ENCODE measurements around the gene SPTSSB.

Gene SPTSSB

DNA sequence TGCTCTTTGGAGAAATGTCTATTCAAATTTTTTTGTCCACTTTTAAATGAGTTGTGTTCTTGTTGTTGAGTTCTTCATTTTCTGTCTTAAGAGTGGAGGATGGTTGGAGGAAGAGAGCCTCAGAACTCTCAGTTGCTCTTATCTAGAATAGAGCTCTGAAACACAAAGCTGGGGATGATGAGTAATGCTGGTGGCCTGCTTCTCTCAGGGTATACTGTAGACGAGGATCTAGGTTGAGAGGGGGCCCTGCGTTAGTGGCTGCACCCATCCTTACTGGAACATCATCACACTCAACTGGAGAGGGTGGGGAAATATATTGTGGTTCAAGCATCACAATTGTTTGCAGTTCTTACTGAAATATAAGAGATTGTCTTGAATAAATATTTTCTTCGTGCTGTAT is 1.8 kb downstream of the SPTSSB start:
- TF ChIP-seq, protein P1, sequence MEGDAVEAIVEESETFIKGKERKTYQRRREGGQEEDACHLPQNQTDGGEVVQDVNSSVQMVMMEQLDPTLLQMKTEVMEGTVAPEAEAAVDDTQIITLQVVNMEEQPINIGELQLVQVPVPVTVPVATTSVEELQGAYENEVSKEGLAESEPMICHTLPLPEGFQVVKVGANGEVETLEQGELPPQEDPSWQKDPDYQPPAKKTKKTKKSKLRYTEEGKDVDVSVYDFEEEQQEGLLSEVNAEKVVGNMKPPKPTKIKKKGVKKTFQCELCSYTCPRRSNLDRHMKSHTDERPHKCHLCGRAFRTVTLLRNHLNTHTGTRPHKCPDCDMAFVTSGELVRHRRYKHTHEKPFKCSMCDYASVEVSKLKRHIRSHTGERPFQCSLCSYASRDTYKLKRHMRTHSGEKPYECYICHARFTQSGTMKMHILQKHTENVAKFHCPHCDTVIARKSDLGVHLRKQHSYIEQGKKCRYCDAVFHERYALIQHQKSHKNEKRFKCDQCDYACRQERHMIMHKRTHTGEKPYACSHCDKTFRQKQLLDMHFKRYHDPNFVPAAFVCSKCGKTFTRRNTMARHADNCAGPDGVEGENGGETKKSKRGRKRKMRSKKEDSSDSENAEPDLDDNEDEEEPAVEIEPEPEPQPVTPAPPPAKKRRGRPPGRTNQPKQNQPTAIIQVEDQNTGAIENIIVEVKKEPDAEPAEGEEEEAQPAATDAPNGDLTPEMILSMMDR (conservative IDR thresholded peaks at IDR 0.05; ENCODE audit: low read depth, low read length): no peak
- no peak for DNase-seq (ENCODE audit: low read depth)
- H3K4me3 ChIP-seq (ENCODE audit: low read depth, low read length): no peak overlapping the region

DNA sequence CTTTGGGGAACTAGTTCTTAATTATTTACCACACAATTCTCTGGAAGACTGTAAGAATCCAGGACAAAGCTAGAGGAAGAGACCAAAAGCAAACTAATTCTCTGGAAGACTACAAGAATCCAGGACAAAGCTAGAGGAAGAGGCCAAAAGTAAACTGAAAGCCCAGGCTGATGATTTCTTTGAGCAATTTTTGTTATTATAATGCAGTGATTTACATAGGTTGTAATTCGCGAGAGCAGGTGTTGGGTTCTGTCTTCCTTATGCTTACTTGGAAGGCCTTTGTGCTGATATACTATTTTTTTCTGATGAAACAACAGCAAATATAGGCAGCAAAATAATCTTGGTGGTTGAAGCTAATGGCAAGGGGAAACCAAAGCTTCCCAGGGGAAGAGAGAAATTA is 5.2 kb downstream of the SPTSSB start:
- DNase-seq (ENCODE audit: low read depth): no peak
- no peak overlapping the region for H3K4me3 ChIP-seq (ENCODE audit: low read depth, low read length)
- TF ChIP-seq, protein P1 (conservative IDR thresholded peaks at IDR 0.05; ENCODE audit: low read depth, low read length): no peak

DNA sequence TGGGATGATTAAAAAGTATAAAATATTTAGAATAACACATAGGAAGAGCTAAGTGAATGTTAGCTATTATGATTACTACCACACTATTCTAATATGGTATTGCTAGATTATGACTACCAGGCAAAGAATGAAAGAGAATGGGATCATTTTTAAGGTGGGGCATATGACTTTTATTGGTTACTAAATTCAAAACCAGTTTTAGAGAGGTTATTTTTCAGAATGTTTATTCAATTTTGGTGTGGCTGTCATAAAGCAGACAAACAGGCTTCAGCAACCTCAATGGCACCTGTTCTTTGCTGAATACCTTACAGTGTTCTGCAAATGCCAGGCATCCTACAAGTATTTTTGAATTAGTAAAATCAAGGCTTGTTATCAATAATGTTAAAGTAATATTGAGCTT is 12.8 kb downstream of the SPTSSB start:
- no peak overlapping the region for H3K4me3 ChIP-seq (ENCODE audit: low read depth, low read length)

DNA sequence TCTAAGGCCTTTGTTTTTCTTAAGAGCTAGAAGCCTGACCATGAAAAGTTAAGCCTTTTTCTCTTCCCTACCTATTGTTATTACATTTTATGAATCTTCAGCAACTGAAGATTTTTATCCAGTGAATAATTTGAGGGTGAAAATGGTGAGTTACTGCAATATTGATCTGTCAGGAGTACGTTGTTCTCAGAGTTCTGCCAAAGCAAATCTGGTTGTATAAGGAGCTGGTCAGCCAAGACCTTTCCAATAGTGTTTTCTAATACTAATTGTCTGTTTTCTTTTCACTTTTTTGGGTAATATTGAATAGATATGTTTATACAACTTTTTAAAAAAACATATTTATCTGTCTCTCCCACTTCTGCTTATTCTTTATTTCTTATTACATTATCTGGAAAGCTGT is 15.0 kb downstream of the SPTSSB start:
- H3K4me3 ChIP-seq (ENCODE audit: low read depth, low read length): no peak overlapping the region
- no peak for DNase-seq (ENCODE audit: low read depth)
- TF ChIP-seq, protein P1 (conservative IDR thresholded peaks at IDR 0.05; ENCODE audit: low read depth, low read length): no peak

More for the DNA sequence above, 12.8 kb downstream of the SPTSSB start:
- no peak for DNase-seq (ENCODE audit: low read depth)
- TF ChIP-seq, protein P1 (conservative IDR thresholded peaks at IDR 0.05; ENCODE audit: low read depth, low read length): no peak

DNA sequence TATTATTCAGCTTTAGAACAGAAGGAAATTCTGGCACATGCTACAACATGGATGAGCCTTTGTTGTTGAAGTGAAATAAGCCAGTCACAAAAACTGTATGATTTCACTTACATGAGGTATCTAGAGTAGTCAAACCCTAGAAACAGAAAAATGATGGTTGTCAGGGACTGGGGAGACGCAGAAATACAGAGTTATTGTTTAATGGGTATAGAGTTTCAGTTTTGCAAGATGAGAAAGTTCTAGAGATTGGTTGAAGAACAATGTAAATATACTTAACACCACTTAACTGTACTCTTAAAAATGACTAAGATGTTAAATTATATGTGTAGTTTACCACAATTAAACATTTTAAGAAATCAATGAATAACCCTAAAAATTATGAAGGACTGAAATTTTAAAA is 15.8 kb downstream of the SPTSSB start:
- no peak overlapping the region for H3K4me3 ChIP-seq (ENCODE audit: low read depth, low read length)
- TF ChIP-seq, protein P1 (conservative IDR thresholded peaks at IDR 0.05; ENCODE audit: low read depth, low read length): no peak
- DNase-seq (ENCODE audit: low read depth): no peak

DNA sequence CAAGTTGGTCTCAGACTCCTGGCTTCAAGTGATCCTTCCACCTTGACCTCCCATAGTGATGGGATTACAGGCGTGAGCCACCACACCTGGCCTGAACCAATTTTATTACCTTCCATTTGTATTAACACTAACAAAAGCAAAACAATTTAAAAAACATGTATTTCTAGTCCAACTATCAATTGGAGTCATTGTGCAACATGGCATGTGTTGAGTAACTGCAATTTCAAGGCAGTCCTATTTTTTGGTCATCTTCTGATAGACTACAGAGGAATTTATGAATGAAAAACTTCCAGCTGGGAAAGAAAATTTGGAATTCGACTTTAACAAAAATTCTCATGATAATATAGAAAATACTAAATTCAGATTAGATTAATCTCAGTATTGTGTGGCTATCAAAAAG is 16.8 kb downstream of the SPTSSB start:
- TF ChIP-seq, protein P1 (conservative IDR thresholded peaks at IDR 0.05; ENCODE audit: low read depth, low read length): no peak
- DNase-seq (ENCODE audit: low read depth): no peak

DNA sequence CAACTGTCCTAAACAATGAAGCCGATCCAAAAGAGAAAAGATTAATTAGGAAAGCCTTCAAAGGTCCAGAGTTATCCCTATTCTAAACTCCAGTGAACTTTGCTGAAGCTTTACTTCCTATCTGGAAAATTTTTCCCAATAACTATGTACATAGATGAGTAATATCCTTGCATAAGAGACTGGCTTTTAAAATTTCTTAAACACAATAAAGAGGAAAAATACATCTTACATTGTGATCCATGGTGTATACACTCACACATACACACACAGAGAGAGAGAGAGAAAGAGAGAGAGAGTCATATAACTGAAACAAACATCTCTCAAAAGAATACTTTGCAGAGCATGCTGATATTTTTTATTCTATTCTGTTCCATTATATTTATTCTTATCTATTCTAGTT is 20.0 kb downstream of the SPTSSB start:
- DNase-seq (ENCODE audit: low read depth): no peak
- TF ChIP-seq, protein P1 (conservative IDR thresholded peaks at IDR 0.05; ENCODE audit: low read depth, low read length): no peak

More for the DNA sequence above, 16.8 kb downstream of the SPTSSB start:
- no peak overlapping the region for H3K4me3 ChIP-seq (ENCODE audit: low read depth, low read length)

More for the DNA sequence above, 20.0 kb downstream of the SPTSSB start:
- H3K4me3 ChIP-seq (ENCODE audit: low read depth, low read length): no peak overlapping the region

Data from choroid plexus epithelial cell (primary cell).